Breast epithelium (tissue), 4 donors: ENCODE measurements around the gene ARFGAP1. TPM values are rescaled to one million over a fixed set of nuclear protein-coding genes. Genes with fewer than 3 reads are reported as not detected.

Source experiments
- DNase-seq, 2 donors: peaks; one replicate each; pipeline ENCODE4 v3.0.0-alpha.2; 2019; ENCODE audit warnings: low spot score in 2 of 2
- H3K27ac ChIP-seq, 2 donors: fragments of 200-600 bp; sonication (generic) in 1 of 2; one replicate each; pipeline ENCODE4 v1.5.1; 2016 to 2019; ENCODE audit warnings: mild to moderate bottlenecking in 1 of 2
- H3K27me3 ChIP-seq, 2 donors: fragments of 200-600 bp; sonication (generic) in 1 of 2; one replicate each; pipeline versions ENCODE4 v1.5.1 to v1.6.0; 2017 to 2019; ENCODE audit warnings: control low read depth in 1 of 2, mild to moderate bottlenecking in 1 of 2
- H3K36me3 ChIP-seq: fragments of 200-600 bp; one replicate; pipeline ENCODE4 v1.5.1; 2019
- H3K4me1 ChIP-seq, 2 donors: fragments of 200-600 bp; sonication (generic); one replicate each; pipeline ENCODE4 v1.5.1; 2016 to 2019; ENCODE audit warnings: control low read depth in 1 of 2
- H3K4me3 ChIP-seq, 3 donors: fragments of 200-600 bp; sonication (generic); 1 replicate in 2 of 3; 2 replicates in 1 of 3; pipeline ENCODE4 v1.5.1; 2016 to 2019; ENCODE audit warnings: mild to moderate bottlenecking in 3 of 3, moderate library complexity in 2 of 3
- H3K9me3 ChIP-seq, 2 donors: fragments of 200-600 bp; sonication (generic) in 1 of 2; one replicate each; pipeline ENCODE4 v1.5.1; 2016 to 2019; ENCODE audit warnings: control low read depth in 1 of 2
- CTCF ChIP-seq, 3 donors: fragments of 450-650 bp; IDR thresholded peaks; one replicate each; pipeline ENCODE4 v1.5.1; 2016 to 2017; ENCODE audit warnings: antibody characterized with exemption in 3 of 3, mild to moderate bottlenecking in 3 of 3, moderate library complexity in 3 of 3
- POLR2A ChIP-seq: fragments of 450-650 bp; IDR thresholded peaks from one replicate; pipeline ENCODE4 v1.6.1; 2016; ENCODE audit warnings: antibody characterized with exemption, mild to moderate bottlenecking, moderate library complexity
- POLR2AphosphoS5 ChIP-seq, 3 donors: sonication (generic); formaldehyde crosslinking; IDR thresholded peaks; one replicate each; pipeline ENCODE4 v1.6.1; 2017; ENCODE audit warnings: antibody characterized with exemption in 3 of 3
- intact Hi-C: fragments of 100-400 bp; cut with DNase I; formaldehyde crosslinking; loops from one replicate; pipeline ENCODE4 v1.15.1; 2023; ENCODE audit warnings: low total_unique reads
- total RNA-seq, 3 donors: library from RNA; depleted of rRNA; stranded (reverse); fragments of >200 nt; gene quantifications; one replicate each; pipeline ENCODE4 v1.1.0, GENCODE V29; 2016

Gene ARFGAP1
- total RNA-seq, 3 donors from 2014 or later = 24.3 to 44.6 (median 38.2) TPM

DNA sequence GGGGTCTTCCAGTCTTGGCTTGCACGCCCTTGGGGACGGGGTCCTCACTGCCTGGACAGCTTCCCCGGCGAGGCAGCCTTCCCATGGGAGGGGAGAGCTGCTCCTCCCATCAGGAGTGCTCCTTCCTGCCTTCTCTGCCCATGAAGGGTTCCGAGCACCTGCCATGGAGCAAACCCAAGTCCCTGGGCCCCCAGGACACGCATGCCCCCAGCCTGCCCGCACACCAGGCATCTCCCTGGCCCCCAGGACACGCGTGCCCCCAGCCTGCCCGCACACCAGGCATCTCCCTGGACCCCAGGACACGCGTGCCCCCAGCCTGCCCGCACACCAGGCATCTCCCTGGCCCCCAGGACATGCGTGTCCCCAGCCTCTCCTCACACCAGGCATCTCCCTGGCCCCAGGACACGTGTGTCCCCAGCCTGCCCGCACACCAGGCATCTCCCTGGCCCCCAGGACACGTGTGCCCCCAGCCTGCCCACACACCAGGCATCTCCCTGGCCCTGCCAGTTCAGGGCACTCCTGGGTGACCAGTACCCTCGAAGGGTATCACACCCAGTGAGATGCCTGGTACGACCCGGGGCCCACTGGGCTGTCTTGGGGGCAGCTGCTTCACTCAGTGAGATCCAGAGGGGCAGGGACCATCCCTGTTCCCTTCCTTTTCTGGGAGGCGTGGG, 42.1 kb downstream of the ARFGAP1 start:
- Histone ChIP-seq H3K36me3 (no peaks in the 10 kb centered on the region), H3K4me3 (no peak overlapping the region), H3K27ac (no peak overlapping the region), H3K27me3 (peaks cover 0 to 47% of the 10 kb centered on the region in 2 donors), H3K4me1 (no peaks in the 10 kb centered on the region), H3K9me3 (no peaks in the 10 kb centered on the region)
- no peak for DNase-seq
- no peak for TF ChIP-seq CTCF (IDR thresholded peaks at IDR 0.05)
- TF ChIP-seq POLR2A = no peak
- TF ChIP-seq POLR2AphosphoS5 (IDR thresholded peaks at IDR 0.05) = no peak
- intact Hi-C loops = no loop called here

DNA sequence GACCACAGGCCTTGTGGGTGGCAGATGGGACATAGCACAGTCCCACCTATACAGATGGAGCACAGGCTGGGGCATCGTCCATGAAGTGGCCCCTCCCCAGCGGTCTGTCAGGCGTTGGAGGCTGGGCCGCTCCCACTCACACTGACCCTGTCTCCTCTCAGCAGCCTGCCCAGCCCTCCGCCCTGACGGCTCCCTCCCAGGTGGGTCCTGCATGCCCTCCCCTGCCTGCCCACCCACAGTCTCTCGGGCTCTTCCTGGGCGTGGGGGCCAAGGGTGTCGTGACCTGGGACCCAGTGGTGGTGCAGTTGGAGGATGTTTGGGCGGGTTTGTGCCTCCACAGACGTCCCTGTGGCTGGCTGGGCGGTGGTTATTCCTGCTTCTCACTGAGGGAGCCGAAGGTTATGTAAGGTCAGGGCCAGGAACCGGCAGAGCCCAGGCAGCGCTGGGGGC, 42.7 kb downstream of the ARFGAP1 start:
- Histone ChIP-seq H3K4me3 (no peak overlapping the region), H3K27ac (no peak overlapping the region), H3K27me3 (peaks cover 0 to 47% of the 10 kb centered on the region in 2 donors), H3K9me3 (no peaks in the 10 kb centered on the region), H3K36me3 (no peaks in the 10 kb centered on the region), H3K4me1 (no peaks in the 10 kb centered on the region)
- DNase-seq = no peak
- intact Hi-C loops = no loop called here
- TF ChIP-seq POLR2A = no peak
- TF ChIP-seq CTCF (IDR thresholded peaks at IDR 0.05) = no peak
- no peak for TF ChIP-seq POLR2AphosphoS5 (IDR thresholded peaks at IDR 0.05)

GRCh38 chr20:63315731-63316491, 43.3 kb downstream of the ARFGAP1 start:
- H3K27me3 ChIP-seq = peaks cover 0 to 43% of the 10 kb centered on the region in 2 donors
- DNase-seq = no peak
- no peak overlapping the region for H3K27ac ChIP-seq
- no peak for TF ChIP-seq POLR2A
- intact Hi-C loops = no loop called here
- H3K4me1 ChIP-seq = no peaks in the 10 kb centered on the region
- H3K4me3 ChIP-seq = no peak overlapping the region
- H3K36me3 ChIP-seq = no peaks in the 10 kb centered on the region
- H3K9me3 ChIP-seq = no peaks in the 10 kb centered on the region

DNA sequence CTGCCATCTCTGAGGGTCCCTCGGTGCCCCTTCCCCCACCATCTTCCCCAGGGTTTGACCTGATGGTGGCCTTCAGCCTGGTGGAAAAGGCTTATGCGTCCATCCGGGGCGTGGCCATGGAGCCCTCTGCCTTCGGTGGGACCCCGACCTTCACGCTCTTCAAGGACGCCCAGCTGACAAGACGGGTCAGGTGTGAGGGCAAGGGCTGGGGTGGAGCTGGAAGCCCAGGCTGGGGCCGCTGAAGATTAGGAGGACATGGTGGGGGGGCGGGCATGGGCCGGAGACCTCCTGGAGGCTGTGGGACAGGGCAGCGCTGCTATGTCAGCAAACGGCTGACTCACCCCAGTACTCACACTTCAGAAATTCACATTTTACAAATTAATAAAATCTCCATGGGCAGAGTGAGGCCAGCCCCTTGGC, 43.9 kb downstream of the ARFGAP1 start:
- Histone ChIP-seq H3K9me3 (no peaks in the 10 kb centered on the region), H3K4me3 (no peak overlapping the region), H3K27me3 (peaks cover 0 to 37% of the 10 kb centered on the region in 2 donors), H3K27ac (no peak overlapping the region), H3K4me1 (no peaks in the 10 kb centered on the region), H3K36me3 (no peaks in the 10 kb centered on the region)
- TF ChIP-seq CTCF (IDR thresholded peaks at IDR 0.05) = no peak
- no peak for TF ChIP-seq POLR2A
- no peak for TF ChIP-seq POLR2AphosphoS5 (IDR thresholded peaks at IDR 0.05)
- no peak for DNase-seq
- intact Hi-C loops = no loop called here

DNA sequence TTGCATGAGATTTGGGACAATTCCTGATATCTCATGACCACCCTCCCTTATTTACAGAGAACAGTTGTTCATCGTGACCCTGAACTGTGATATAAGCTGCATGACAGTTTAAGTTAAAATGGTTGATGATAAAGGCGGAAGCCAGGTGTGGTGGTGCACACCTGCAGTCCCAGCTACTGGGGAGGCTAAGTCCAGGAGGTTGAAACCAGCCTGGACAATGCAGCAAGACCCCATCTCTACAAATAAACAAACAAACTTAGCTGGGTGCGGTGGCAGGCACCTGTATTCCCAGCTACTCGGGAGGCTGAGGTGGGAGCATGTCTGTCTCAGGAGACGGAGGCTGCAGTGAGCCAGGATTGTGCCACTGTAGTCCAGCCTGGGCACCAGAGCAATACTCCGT, 44.4 kb downstream of the ARFGAP1 start:
- Histone ChIP-seq H3K9me3 (no peaks in the 10 kb centered on the region), H3K36me3 (no peaks in the 10 kb centered on the region), H3K27me3 (peaks cover 0 to 36% of the 10 kb centered on the region in 2 donors), H3K27ac (no peak overlapping the region), H3K4me1 (no peaks in the 10 kb centered on the region), H3K4me3 (no peak overlapping the region)
- DNase-seq = no peak
- intact Hi-C loops = no loop called here
- no peak for TF ChIP-seq POLR2A
- TF ChIP-seq CTCF (IDR thresholded peaks at IDR 0.05) = no peak
- TF ChIP-seq POLR2AphosphoS5 (IDR thresholded peaks at IDR 0.05) = no peak
